ENCODE measurements around the gene ZNF423. TPM values are rescaled to one million over a fixed set of nuclear protein-coding genes. Genes with fewer than 3 reads are reported as not detected.

Gene ZNF423
- total RNA-seq, 1 experiment from 2014 or later, result not detected

- Mint-ChIP-seq H3K27ac (ENCODE audit: unreplicated experiment) (no peak overlapping the region), H3K27me3 (ENCODE audit: unreplicated experiment) (peaks cover 93% of the 10 kb centered on the region), H3K4me1 (ENCODE audit: low read depth, unreplicated experiment) (no peaks in the 10 kb centered on the region), H3K4me3 (ENCODE audit: low read depth, unreplicated experiment) (no peak overlapping the region), H3K9me3 (ENCODE audit: low read depth, unreplicated experiment) (no peaks in the 10 kb centered on the region), H3K36me3 (ENCODE audit: insufficient read depth, unreplicated experiment) (no peaks in the 10 kb centered on the region)
- no peak for DNase-seq
- intact Hi-C loops (cut with micrococcal nuclease; ENCODE audit: unreplicated experiment), result no loop called here
- no peak for TF ChIP-seq CTCF (IDR thresholded peaks at IDR 0.05; ENCODE audit: unreplicated experiment)
- CTCF ChIA-PET, result no interaction called here
- no TSS peak for BruUV-seq (replicated peaks)
Measured at GRCh38 chr16:49578018-49578417, 277.9 kb downstream of the ZNF423 start.

GRCh38 chr16:49576941-49577340 lies 279.0 kb downstream of the ZNF423 start:
- TF ChIP-seq CTCF (IDR thresholded peaks at IDR 0.05; ENCODE audit: unreplicated experiment), result no peak
- no TSS peak for BruUV-seq (replicated peaks)
- no peak overlapping the region for H3K4me3 Mint-ChIP-seq (ENCODE audit: low read depth, unreplicated experiment)
- intact Hi-C loops (cut with micrococcal nuclease; ENCODE audit: unreplicated experiment), result no loop called here
- no peak overlapping the region for H3K27ac Mint-ChIP-seq (ENCODE audit: unreplicated experiment)
- peaks cover 93% of the 10 kb centered on the region for H3K27me3 Mint-ChIP-seq (ENCODE audit: unreplicated experiment)
- CTCF ChIA-PET, result no interaction called here
- H3K36me3 Mint-ChIP-seq (ENCODE audit: insufficient read depth, unreplicated experiment), result no peaks in the 10 kb centered on the region
- no peaks in the 10 kb centered on the region for H3K4me1 Mint-ChIP-seq (ENCODE audit: low read depth, unreplicated experiment)
- no peaks in the 10 kb centered on the region for H3K9me3 Mint-ChIP-seq (ENCODE audit: low read depth, unreplicated experiment)
- no peak for DNase-seq

GRCh38 chr16:49576173-49576494 lies 279.8 kb downstream of the ZNF423 start:
- intact Hi-C loops (cut with micrococcal nuclease; ENCODE audit: unreplicated experiment), result no loop called here
- no peak for TF ChIP-seq CTCF (IDR thresholded peaks at IDR 0.05; ENCODE audit: unreplicated experiment)
- Mint-ChIP-seq H3K4me3 (ENCODE audit: low read depth, unreplicated experiment) (no peak overlapping the region), H3K27ac (ENCODE audit: unreplicated experiment) (no peak overlapping the region), H3K27me3 (ENCODE audit: unreplicated experiment) (peaks cover 90% of the 10 kb centered on the region), H3K9me3 (ENCODE audit: low read depth, unreplicated experiment) (no peaks in the 10 kb centered on the region), H3K4me1 (ENCODE audit: low read depth, unreplicated experiment) (no peaks in the 10 kb centered on the region), H3K36me3 (ENCODE audit: insufficient read depth, unreplicated experiment) (no peaks in the 10 kb centered on the region)
- no peak for DNase-seq
- CTCF ChIA-PET, result no interaction called here
- BruUV-seq (replicated peaks), result no TSS peak

GRCh38 chr16:49575346-49576172 lies 280.4 kb downstream of the ZNF423 start:
- CTCF ChIA-PET, result no interaction called here
- Mint-ChIP-seq H3K4me1 (ENCODE audit: low read depth, unreplicated experiment) (no peaks in the 10 kb centered on the region), H3K4me3 (ENCODE audit: low read depth, unreplicated experiment) (no peak overlapping the region), H3K27ac (ENCODE audit: unreplicated experiment) (no peak overlapping the region), H3K27me3 (ENCODE audit: unreplicated experiment) (peaks cover 84% of the 10 kb centered on the region), H3K9me3 (ENCODE audit: low read depth, unreplicated experiment) (no peaks in the 10 kb centered on the region), H3K36me3 (ENCODE audit: insufficient read depth, unreplicated experiment) (no peaks in the 10 kb centered on the region)
- no peak for TF ChIP-seq CTCF (IDR thresholded peaks at IDR 0.05; ENCODE audit: unreplicated experiment)
- intact Hi-C loops (cut with micrococcal nuclease; ENCODE audit: unreplicated experiment), result no loop called here
- DNase-seq, result no peak
- BruUV-seq (replicated peaks), result no TSS peak

All from Calu3 (cell line).